B cell (primary cell): ENCODE data around the gene SMAD2. TPM values are rescaled to one million over a fixed set of nuclear protein-coding genes. Genes with fewer than 3 reads are reported as not detected.

Experiments
- ATAC-seq: fragments of 200-7000 bp; cut with Tn5 transposase; one replicate; pipeline ENCODE4 v1.10.0; 2021; ENCODE audit warnings: low read depth, mild to moderate bottlenecking, moderate number of reproducible peaks, moderate library complexity
- CTCF ChIA-PET: fragments of 350-600 bp; sonication (Branson Sonifier 250); formaldehyde crosslinking; loops from one replicate; lab custom pipeline; 2021; ENCODE audit warnings: antibody characterized with exemption, inconsistent platforms; lab: Charles Lee
- POLR2A ChIA-PET: fragments of 350-600 bp; sonication (Branson Sonifier 250); formaldehyde crosslinking; loops from one replicate; lab custom pipeline; 2021; ENCODE audit warnings: antibody characterized with exemption; lab: Charles Lee
- DNase-seq: peaks from one replicate; pipeline ENCODE4 v3.0.0; 2013
- H2AFZ ChIP-seq: 2 replicates; pipeline ENCODE4 v1.6.1; 2012; ENCODE audit warnings: mild to moderate bottlenecking, low read depth, low read length; ENCODE audit not compliant: insufficient read depth, poor library complexity, severe bottlenecking
- H3K27ac ChIP-seq, 2 donors: 1 replicate in 1 of 2; 2 replicates in 1 of 2; pipeline ENCODE4 v1.5.1; 2012 to 2013; ENCODE audit warnings: low read length in 2 of 2, mild to moderate bottlenecking in 2 of 2, moderate library complexity in 1 of 2
- H3K27me3 ChIP-seq, 4 experiments: fragments of 200-600 bp in 1 of 4; sonication (generic) in 1 of 4; replicated peaks in 1 of 4; 1 replicate in 2 of 4; 2 replicates in 2 of 4; pipeline versions ENCODE4 v1.6.1 to v1.7.0; 2013 to 2016; ENCODE audit warnings: low read length in 3 of 4, mild to moderate bottlenecking in 2 of 4, mixed read lengths in 1 of 4, moderate library complexity in 1 of 4; ENCODE audit not compliant: insufficient read depth in 4 of 4, control insufficient read depth in 3 of 4; ENCODE audit errors: control extremely low read depth in 1 of 4
- H3K36me3 ChIP-seq, 2 experiments: replicated peaks in 1 of 2; 1 replicate in 1 of 2; 2 replicates in 1 of 2; pipeline versions ENCODE4 v1.6.1 to v1.7.1; 2013; ENCODE audit warnings: low read length in 1 of 2; ENCODE audit not compliant: insufficient read depth in 2 of 2, control insufficient read depth in 1 of 2; ENCODE audit errors: control extremely low read depth in 1 of 2, extremely low read depth in 1 of 2
- H3K4me1 ChIP-seq, 2 donors: fragments of 200-600 bp in 1 of 2; sonication (generic) in 1 of 2; 1 replicate in 1 of 2; 2 replicates in 1 of 2; pipeline versions ENCODE4 v1.5.1 to v1.6.1; 2013 to 2017; ENCODE audit warnings: low read length in 2 of 2; ENCODE audit not compliant: control insufficient read depth in 2 of 2, insufficient read depth in 2 of 2
- H3K4me2 ChIP-seq: replicated peaks from 2 replicates; pipeline ENCODE3; 2012; ENCODE audit warnings: mild to moderate bottlenecking, low read depth, low read length; ENCODE audit not compliant: poor library complexity, severe bottlenecking
- H3K4me3 ChIP-seq, 5 experiments: fragments of 200-600 bp in 1 of 5; sonication (generic) in 1 of 5; 1 replicate in 3 of 5; 2 replicates in 2 of 5; pipeline versions ENCODE4 v1.5.1 to v1.7.0; 2011 to 2016; ENCODE audit warnings: low read length in 4 of 5, mild to moderate bottlenecking in 4 of 5, low read depth in 2 of 5, control low read depth in 1 of 5, moderate library complexity in 1 of 5; ENCODE audit not compliant: insufficient read depth in 1 of 5; ENCODE audit errors: control extremely low read depth in 1 of 5, extremely low read depth in 1 of 5
- H3K79me2 ChIP-seq: fragments of 200-600 bp; sonication (generic); one replicate; pipeline ENCODE4 v1.6.0; 2016; ENCODE audit warnings: low read length; ENCODE audit not compliant: control insufficient read depth, insufficient read depth
- H3K9ac ChIP-seq: fragments of 200-600 bp; sonication (generic); 2 replicates; pipeline ENCODE4 v1.6.1; 2017; ENCODE audit warnings: mild to moderate bottlenecking, low read length, moderate library complexity
- H3K9me3 ChIP-seq, 3 donors: one replicate each; pipeline versions ENCODE4 v1.6.1 to v1.7.1; 2013; ENCODE audit warnings: low read length in 2 of 3; ENCODE audit not compliant: control insufficient read depth in 2 of 3, insufficient read depth in 1 of 3; ENCODE audit errors: control extremely low read depth in 1 of 3
- H4K20me1 ChIP-seq: 2 replicates; pipeline ENCODE4 v1.6.0; 2012; ENCODE audit warnings: mild to moderate bottlenecking, low read length; ENCODE audit not compliant: insufficient read depth, control insufficient read depth, poor library complexity, severe bottlenecking
- H3K27ac Mint-ChIP-seq: one replicate; pipeline ENCODE4 v1.8.0; 2021; ENCODE audit warnings: mixed read lengths
- H3K27me3 Mint-ChIP-seq: one replicate; pipeline ENCODE4 v1.8.0; 2021; ENCODE audit warnings: mixed read lengths
- H3K4me1 Mint-ChIP-seq: one replicate; pipeline ENCODE4 v1.8.0; 2021; ENCODE audit warnings: mixed read lengths
- H3K4me3 Mint-ChIP-seq: one replicate; pipeline ENCODE4 v1.8.0; 2021; ENCODE audit warnings: mixed read lengths
- H3K9me3 Mint-ChIP-seq: one replicate; pipeline ENCODE4 v1.8.0; 2022; ENCODE audit warnings: mixed read lengths; ENCODE audit not compliant: insufficient read depth
- CTCF ChIP-seq: fragments of 200-600 bp; IDR thresholded peaks from one replicate; pipeline ENCODE4 v1.8.0; 2022; ENCODE audit warnings: antibody characterized with exemption, mild to moderate bottlenecking
- EZH2 ChIP-seq: IDR thresholded peaks from 2 replicates; pipeline ENCODE4 v1.6.1; 2012; ENCODE audit warnings: borderline replicate concordance, low read depth, mild to moderate bottlenecking, moderate library complexity, low read length; ENCODE audit not compliant: insufficient read depth, poor library complexity, severe bottlenecking
- WGBS: methylation state at CpG from one replicate; pipeline ENCODE4 v1.1.5; 2013; ENCODE audit warnings: missing lambda C conversion rate; ENCODE audit not compliant: insufficient coverage; 5-methylcytosine and 5-hydroxymethylcytosine counted together
- intact Hi-C: fragments of 100-400 bp; cut with micrococcal nuclease; formaldehyde crosslinking; loops from one replicate; pipeline ENCODE4 v1.10.0; 2022
- polyA plus RNA-seq: library from polyadenylated mRNA; depleted of rRNA; stranded (reverse); fragments of >200 nt; gene quantifications from 2 replicates; pipeline ENCODE4 v1.2.3, GENCODE V29; 2012
- total RNA-seq, 2 donors: library from RNA; stranded (reverse); fragments of 120-200 nt in 1 of 2; gene quantifications; 1 replicate in 1 of 2; 2 replicates in 1 of 2; pipeline versions ENCODE4 v1.2.3 to v1.2.4, GENCODE V29; 2013 to 2022

The SMAD2 gene
- total and polyA plus RNA-seq, 2 donors (not counting 1 experiment from before 2014, with no cell fraction given) = 23.4 to 139 TPM

- no peaks in the 10 kb centered on the region for H3K9me3 ChIP-seq
- no peak for TF ChIP-seq CTCF
- TF ChIP-seq EZH2 = no peak
- no peak overlapping the region for H2AFZ ChIP-seq
- H3K27ac ChIP-seq = no peak overlapping the region
- no peaks in the 10 kb centered on the region for H4K20me1 ChIP-seq
- H3K9ac ChIP-seq = no peak overlapping the region
- WGBS = 100% methylated on average over 2 of the region's 5 CpGs
- H3K4me1 ChIP-seq = no peaks in the 10 kb centered on the region
- H3K4me3 ChIP-seq = no peak overlapping the region
- H3K27ac Mint-ChIP-seq = no peak overlapping the region
- ATAC-seq (no peak), DNase-seq (no peak)
- H3K36me3 ChIP-seq = no peaks in the 10 kb centered on the region
- POLR2A ChIA-PET = no interaction called here
- H3K4me1 Mint-ChIP-seq = peaks cover 5% of the 10 kb centered on the region
- CTCF ChIA-PET = no interaction called here
- H3K79me2 ChIP-seq = no peaks in the 10 kb centered on the region
- no peak overlapping the region for H3K4me3 Mint-ChIP-seq
- intact Hi-C loops = no loop called here
- no peaks in the 10 kb centered on the region for H3K27me3 ChIP-seq
- no peak overlapping the region for H3K4me2 ChIP-seq
- no peaks in the 10 kb centered on the region for H3K27me3 Mint-ChIP-seq
- H3K9me3 Mint-ChIP-seq = peaks cover 2% of the 10 kb centered on the region
Measured at GRCh38 chr18:47815486-47816270, 114.8 kb downstream of the SMAD2 start.

- CTCF ChIA-PET = no interaction called here
Measured at GRCh38 chr18:47809420-47809819, 121.0 kb downstream of the SMAD2 start.

More at GRCh38 chr18:47809420-47809819, 121.0 kb downstream of the SMAD2 start:
- Histone ChIP-seq H3K36me3 (no peaks in the 10 kb centered on the region), H3K27ac (no peak overlapping the region), H3K4me3 (no peak overlapping the region), H2AFZ (no peak overlapping the region), H4K20me1 (no peaks in the 10 kb centered on the region), H3K4me2 (no peak overlapping the region), H3K4me1 (no peaks in the 10 kb centered on the region), H3K9ac (no peak overlapping the region), H3K79me2 (no peaks in the 10 kb centered on the region), H3K27me3 (peaks cover 0 to 2% (median 0%) of the 10 kb centered on the region in 4 experiments), H3K9me3 (peaks cover 0 to 2% (median 0%) of the 10 kb centered on the region in 3 donors)
- Mint-ChIP-seq H3K27me3 (peaks cover 9% of the 10 kb centered on the region), H3K4me1 (peaks cover 5% of the 10 kb centered on the region), H3K27ac (no peak overlapping the region), H3K4me3 (no peak overlapping the region), H3K9me3 (peaks cover 2% of the 10 kb centered on the region)
- TF ChIP-seq CTCF = no peak
- TF ChIP-seq EZH2 = no peak
- WGBS = 100% methylated on average over 2 of the region's 3 CpGs
- intact Hi-C loops = no loop called here
- ATAC-seq (no peak), DNase-seq (no peak)
- POLR2A ChIA-PET = no interaction called here
